ENCODE results near the gene PRSS50.
"Not testable (repeated sequence)": the region's sequence is repeated elsewhere in the genome, so short reads cannot be mapped to it uniquely, and the experiment has no call there.

PRSS50 gene

DNA sequence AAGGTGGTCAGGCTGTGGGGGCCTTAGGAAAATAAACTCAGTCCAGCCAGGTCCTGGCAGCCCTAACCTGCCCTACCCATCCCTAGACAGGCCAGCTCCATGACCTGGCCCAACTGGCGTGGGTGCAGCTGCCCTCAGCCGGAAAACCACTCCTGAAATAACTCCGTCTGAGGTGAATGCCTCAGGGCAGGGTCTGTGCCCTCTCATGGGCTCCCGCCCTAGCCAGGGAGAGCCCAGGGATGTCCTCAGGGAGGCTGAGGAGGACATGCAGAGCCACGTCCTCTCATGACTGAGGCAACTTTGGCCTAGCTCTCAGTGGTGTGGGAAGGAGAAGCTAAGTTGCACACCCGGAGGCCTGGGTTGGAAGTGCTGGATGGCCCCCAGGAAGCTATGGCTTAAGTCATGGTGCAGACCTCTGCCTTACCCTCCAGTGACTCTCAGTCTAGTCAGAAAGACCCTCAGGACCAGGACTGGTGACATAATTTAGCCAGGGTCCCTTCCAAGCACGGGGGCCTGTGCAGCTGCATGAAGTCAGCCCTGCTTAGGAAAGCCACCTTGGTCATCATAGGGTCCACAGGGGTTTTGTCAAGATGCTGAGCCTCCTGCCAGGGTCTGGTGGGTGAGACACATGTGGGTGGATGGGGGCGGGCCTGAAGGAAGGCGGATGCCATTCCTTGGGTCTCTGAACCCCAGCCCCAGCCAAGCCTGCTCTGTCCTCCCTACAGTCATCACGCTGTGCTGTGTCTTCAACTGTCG, 9.1 kb downstream of the PRSS50 start:
- DNase-seq (ENCODE audit: low read depth), result no peak

DNA sequence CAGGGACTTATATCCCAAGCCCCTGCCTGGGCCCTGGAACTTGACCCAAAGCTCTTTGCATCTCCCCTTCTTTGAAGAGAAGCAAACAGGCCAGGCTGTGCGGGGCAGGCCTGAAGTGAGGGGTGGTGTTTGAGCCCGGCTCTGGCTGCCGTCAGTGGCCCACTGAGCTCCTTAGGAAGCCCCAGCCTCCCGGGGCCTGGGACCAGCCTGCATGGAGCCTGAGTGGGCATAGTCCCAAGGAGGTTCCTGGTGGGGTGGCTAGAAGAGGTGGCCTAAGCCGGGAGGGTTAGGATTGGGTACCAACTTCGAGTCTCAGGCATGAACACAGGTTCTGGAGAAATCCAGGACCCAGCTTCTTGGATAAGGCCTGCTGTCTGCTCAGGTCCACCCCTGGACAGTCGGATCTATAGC, 10.1 kb downstream of the PRSS50 start:
- DNase-seq (ENCODE audit: low read depth), result no peak

DNA sequence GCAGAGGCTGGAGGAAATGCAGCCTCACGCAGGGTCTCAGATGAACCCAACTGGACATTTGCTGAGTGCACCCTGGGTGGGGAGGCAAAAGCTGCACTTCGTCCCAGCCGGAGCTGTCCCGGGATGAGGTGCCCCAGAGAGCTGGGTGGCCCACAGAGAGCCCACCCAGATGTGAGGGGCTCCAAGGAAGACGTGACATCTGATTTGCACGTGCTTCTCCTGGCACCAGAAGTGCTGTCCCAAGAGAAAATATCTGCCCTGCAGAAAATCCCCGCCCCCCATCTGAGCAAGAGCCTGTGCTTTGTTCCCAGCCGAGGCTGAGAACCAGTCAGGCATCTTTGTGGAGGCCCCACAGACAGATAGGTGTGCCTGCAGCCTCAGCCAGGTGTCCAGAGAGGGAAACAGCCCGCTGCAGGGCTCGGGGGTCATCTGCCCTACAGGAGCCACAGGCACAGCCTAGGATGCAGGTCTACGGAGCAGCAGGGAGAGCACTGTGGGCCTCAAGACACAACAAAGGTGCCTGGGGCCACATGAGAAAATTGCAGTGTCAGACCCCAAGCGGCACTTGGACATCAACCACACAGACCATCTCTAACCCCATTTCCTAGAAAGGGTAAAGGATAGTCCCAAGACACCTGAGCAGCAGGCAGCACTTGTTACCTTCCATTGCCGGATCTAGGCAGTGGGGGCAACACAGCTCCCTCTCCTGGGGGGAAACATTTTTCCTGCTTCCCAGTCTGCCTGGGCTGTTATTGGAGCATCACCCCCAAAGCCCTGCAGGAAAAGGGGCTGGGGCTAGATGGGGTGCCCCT, 10.7 kb downstream of the PRSS50 start:
- DNase-seq (ENCODE audit: low read depth), result no peak

- DNase-seq (ENCODE audit: low read depth), result no peak
Measured at GRCh38 chr3:46705751-46706552, 11.7 kb downstream of the PRSS50 start.

DNA sequence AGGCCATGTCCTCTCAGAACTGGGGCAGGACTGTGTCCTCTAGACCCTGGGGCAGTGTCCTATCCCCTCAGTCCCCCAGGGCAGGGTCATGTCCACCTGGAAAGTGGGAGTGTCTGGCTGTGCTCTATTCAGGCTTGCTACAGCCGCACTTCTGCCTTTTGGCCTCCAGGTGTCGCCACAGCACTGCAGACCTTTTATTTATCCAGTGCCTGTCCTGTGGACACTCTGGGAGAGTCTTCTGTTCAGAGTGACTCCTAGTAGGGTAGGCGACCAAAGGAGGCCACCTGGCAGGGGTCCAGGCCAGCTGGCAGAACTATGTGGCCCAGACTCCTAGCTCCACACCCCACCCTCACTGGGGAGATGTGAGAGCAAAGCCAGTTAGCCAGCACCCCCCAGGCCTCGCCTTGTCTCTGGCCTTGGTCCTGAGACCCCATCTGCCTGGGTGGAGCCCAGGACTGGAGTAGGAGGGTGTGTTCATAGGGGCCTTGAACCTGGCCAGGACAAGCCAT, 12.6 kb downstream of the PRSS50 start:
- no peak for DNase-seq (ENCODE audit: low read depth)

DNA sequence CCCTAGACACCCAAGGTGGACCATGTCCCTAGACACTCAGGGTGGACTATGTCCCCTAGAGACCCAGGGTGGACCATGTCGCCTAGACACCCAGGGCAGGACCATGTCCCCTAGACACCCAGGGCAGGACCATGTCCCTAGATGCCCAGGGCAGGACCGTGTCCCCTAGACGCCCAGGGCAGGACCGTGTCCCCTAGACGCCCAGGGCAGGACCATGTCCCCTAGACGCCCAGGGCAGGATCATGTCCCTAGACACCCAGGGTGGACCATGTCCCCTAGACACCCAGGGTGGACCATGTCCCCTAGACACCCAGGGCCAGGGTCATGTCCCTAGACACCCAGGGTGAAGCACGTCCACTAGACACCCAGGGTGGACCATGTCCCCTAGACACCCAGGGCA, 13.3 kb downstream of the PRSS50 start:
- not testable (repeated sequence) for DNase-seq (ENCODE audit: low read depth)

- DNase-seq (ENCODE audit: low read depth), result no peak
Measured at GRCh38 chr3:46703013-46703520, 14.6 kb downstream of the PRSS50 start.

GRCh38 chr3:46702246-46703012, 15.2 kb downstream of the PRSS50 start:
- no peak for DNase-seq (ENCODE audit: low read depth)

- no peak for DNase-seq (ENCODE audit: low read depth)
Measured at GRCh38 chr3:46701181-46701939, 16.3 kb downstream of the PRSS50 start, which contains the start of gene TMIE. Gene TMIE (plus strand): TSS chr3:46701392. CDS start chr3:46701488, 96 bp downstream.

DNA sequence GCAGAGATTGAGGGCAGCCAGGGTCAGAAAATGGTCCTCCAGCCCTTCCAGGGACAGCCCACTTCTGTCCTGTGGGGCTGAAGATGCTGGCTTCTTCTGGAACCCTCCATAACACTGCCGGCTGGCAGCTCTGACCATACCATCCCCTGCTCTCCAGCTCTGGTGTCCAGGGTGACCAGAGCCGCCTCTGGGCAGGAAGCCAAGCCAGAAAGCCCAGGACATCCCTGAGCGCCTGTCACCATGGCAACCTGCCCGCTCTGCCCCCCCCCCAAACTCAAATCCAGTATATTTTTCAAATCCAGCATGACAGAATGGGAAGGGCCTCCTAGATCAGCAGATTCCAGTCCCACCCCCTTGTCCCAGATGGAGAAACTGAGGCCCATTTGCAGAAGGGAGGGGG, 16.9 kb downstream of the PRSS50 start:
- DNase-seq (ENCODE audit: low read depth), result no peak

DNA sequence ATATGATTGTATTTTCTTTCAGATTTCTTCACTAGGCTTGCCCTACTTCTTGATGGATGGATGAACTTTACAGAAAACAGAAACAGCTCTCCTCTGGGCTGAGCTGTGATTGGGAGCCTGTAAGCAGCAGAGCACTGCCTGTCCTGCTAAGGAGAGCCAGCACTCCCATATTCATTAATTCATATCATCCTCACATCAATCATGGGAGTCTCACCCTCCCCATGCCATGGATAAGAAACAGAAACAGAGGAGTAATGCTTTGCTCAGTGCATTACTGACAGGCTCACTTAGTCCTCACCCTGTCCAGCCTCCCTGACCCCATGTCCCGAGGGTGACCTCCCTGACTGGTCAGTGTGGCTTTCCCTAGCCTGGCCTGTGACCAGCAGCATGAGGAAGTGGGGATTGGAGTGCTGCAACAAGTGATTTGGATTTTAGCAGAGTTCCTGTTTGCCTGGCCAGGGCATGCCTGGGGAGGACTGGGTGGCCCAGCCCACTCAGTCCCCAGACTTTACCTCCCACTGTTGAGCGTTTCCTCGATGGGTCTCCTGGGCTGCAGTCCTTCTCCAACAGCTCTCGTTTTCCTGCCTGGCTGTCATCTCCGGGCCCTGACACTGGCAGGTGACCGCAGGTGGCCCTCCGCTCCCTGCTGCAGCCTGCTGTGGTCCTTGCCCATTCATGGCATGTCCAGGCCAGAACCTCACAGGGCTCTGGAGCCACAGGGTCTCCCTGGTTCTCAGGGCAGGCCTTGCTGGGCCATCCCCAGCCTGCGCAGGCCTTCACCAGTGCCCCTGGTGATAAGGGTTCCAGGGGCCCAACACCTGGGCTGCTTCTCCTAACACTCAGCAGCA, 17.8 kb downstream of the PRSS50 start:
- DNase-seq (ENCODE audit: low read depth), result no peak

GRCh38 chr3:46695962-46696894, 21.4 kb downstream of the PRSS50 start:
- DNase-seq (ENCODE audit: low read depth), result no peak

GRCh38 chr3:46695177-46695961, 22.3 kb downstream of the PRSS50 start:
- DNase-seq (ENCODE audit: low read depth), result no peak

DNA sequence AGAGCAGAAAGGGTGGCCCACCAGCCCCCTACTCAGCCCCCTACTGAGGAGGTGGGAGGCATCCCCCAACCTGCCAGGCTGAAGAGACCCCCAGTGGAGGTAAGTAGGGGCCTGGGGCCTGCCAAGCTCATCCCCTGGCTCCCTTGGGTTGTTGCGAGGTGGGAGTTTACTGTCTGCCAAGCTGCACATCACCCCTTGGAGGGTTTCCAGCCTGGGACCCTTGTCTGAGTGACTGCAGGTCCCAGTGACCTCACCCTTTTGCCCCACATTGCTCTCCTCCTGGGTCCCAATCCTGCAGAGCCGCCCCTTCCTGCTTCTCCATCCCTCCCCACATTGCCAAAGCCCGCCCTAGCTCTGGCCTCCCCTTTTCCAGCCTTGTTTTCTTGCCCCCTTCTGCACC, 23.1 kb downstream of the PRSS50 start:
- no peak for DNase-seq (ENCODE audit: low read depth)

DNA sequence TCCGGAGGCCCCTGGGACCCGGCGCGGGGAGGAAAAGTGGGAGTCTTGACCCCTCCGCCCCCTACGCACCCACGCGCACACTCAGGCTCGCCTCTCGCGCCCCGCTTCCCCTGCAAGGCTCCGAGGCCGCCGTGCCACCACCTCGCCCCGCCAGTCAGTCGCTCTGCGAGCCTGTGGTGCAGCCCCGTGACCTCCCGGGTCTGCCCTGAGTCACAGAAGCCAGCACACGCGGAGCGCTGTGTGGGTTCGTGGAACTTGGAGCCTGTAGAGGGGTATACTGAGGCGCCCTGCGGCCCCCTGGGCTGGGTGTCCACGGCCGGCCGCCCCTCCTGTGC, 23.8 kb downstream of the PRSS50 start:
- no peak for DNase-seq (ENCODE audit: low read depth)

- peak; percentile 52 for DNase-seq (ENCODE audit: low read depth)
Measured at GRCh38 chr3:46693038-46693891, 24.4 kb downstream of the PRSS50 start, which contains the start of gene ALS2CL. Gene ALS2CL (minus strand): TSS chr3:46693679. CDS start chr3:46689440, 4,239 bp downstream.

DNA sequence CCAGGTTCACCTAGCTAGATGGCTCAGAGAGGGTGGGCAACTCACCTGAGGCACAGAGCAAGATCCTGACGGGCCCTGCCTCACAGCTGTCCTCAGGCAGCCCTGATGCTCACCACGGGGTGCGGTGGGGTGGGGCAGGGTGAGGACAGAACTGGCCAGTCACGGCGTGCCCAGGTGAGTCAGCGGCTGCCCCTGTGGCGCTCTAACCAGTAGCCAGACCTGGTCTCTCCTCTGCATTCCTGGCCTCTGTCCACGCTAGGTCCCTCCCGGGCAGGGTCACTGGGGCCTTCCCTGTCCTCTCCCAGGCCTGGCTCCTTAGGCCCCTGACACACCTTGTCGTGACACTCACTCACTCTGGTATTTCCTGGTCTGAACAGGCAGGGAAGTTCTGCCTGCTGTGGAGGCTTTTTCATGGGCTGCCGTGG, 25.1 kb downstream of the PRSS50 start:
- DNase-seq (ENCODE audit: low read depth), result no peak

All from stimulated activated CD8-positive, alpha-beta memory T cell treated with anti-CD3 and anti-CD28 coated beads, Interleukin-12 subunit alpha, Interleukin-12 subunit beta, amount 100 ng/mL, for 4 hours (primary cell).